EH (cell line): ENCODE results near the gene PMEL.

Experiments used
- DNase-seq: peaks from one replicate; pipeline ENCODE4 v3.0.0-alpha.2; 2015; ENCODE audit warnings: low read depth

Gene PMEL

GRCh38 chr12:55942055-55942454 is 23.8 kb downstream of the PMEL start:
- no peak for DNase-seq

GRCh38 chr12:55940065-55940732 is 25.6 kb downstream of the PMEL start:
- peak; percentile 84 for DNase-seq

- no peak for DNase-seq
Observed at GRCh38 chr12:55938826-55939501, 26.9 kb downstream of the PMEL start.

GRCh38 chr12:55937981-55938380 is 27.9 kb downstream of the PMEL start:
- DNase-seq, result peak; percentile 40

GRCh38 chr12:55935738-55936151 is 30.1 kb downstream of the PMEL start:
- DNase-seq, result no peak

- DNase-seq, result no peak
Observed at GRCh38 chr12:55934773-55935172, 31.1 kb downstream of the PMEL start.

- peak; percentile 20 for DNase-seq
Observed at GRCh38 chr12:55933799-55934742, 31.8 kb downstream of the PMEL start.

- peak; percentile 58 for DNase-seq
Observed at GRCh38 chr12:55933169-55933798, 32.6 kb downstream of the PMEL start.

- DNase-seq, result peak; percentile 37
Observed at GRCh38 chr12:55932551-55932910, 33.3 kb downstream of the PMEL start.

- peak; percentile 56 for DNase-seq
Observed at GRCh38 chr12:55931780-55932550, 33.9 kb downstream of the PMEL start.

GRCh38 chr12:55931317-55931779 is 34.5 kb downstream of the PMEL start:
- no peak for DNase-seq

- peak; percentile 71 for DNase-seq
Observed at GRCh38 chr12:55930771-55931316, 35.0 kb downstream of the PMEL start, which contains the start of gene DGKA. Gene DGKA (plus strand): TSS chr12:55931162. CDS start chr12:55936504, 5,342 bp downstream.

- no peak for DNase-seq
Observed at GRCh38 chr12:55929306-55929791, 36.5 kb downstream of the PMEL start.

- DNase-seq, result peak; percentile 75
Observed at GRCh38 chr12:55927588-55928502, 38.0 kb downstream of the PMEL start, which contains the start of gene PYM1. Gene PYM1 (minus strand): TSS chr12:55927894. CDS start chr12:55927761, 133 bp downstream.

- peak; percentile 93 for DNase-seq
Observed at GRCh38 chr12:55926738-55927587, 38.9 kb downstream of the PMEL start.

- DNase-seq, result no peak
Observed at GRCh38 chr12:55925870-55926737, 39.7 kb downstream of the PMEL start.

- DNase-seq, result no peak
Observed at GRCh38 chr12:55925371-55925770, 40.5 kb downstream of the PMEL start.
